Measurements from ENCODE around the gene PCDHB16.
"Not testable (repeated sequence)": the region's sequence is repeated elsewhere in the genome, so short reads cannot be mapped to it uniquely, and the experiment has no call there.

The PCDHB16 gene

GRCh38 chr5:141186897-141187512, 4.8 kb downstream of the PCDHB16 start, which contains the start of gene PCDHB9:
Gene PCDHB9 (plus strand): TSS chr5:141187161. CDS start chr5:141187319, 158 bp downstream.
- Histone ChIP-seq H4K20me1 (ENCODE audit: insufficient read depth, low read length) (no peaks in the 10 kb centered on the region), H3K9ac (ENCODE audit: low read length) (no peak within 1 kb of the TSS), H3K27me3 (ENCODE audit: low read depth, low read length) (no peaks in the 10 kb centered on the region), H3K27ac (ENCODE audit: low read length) (no peak within 1 kb of the TSS), H3K79me2 (ENCODE audit: low read length) (no peaks in the 10 kb centered on the region), H3K4me1 (ENCODE audit: low read length) (no peaks in the 10 kb centered on the region), H3K4me2 (ENCODE audit: low read length) (0 out of 2 replicates have a peak within 1 kb of the TSS, but pooled peaks have one; percentile 27), H3K36me3 (replicated peaks; ENCODE audit: low read depth, low read length) (no peaks in the 10 kb centered on the region), H3K9me3 (ENCODE audit: insufficient read depth, low read length) (no peaks in the 10 kb centered on the region), H2AFZ (ENCODE audit: low read depth, low read length) (peak within 1 kb of the TSS; percentile 77; the same call in 1 of the 2 replicates), H3K4me3 (ENCODE audit: low read length) (peak within 1 kb of the TSS; percentile 52; the same call in 1 of the 2 replicates)
- peak; percentile 58 for TF ChIP-seq CTCF (IDR thresholded peaks at IDR 0.05; ENCODE audit: low read depth, low read length)
- TF ChIP-seq EZH2phosphoT487 (IDR thresholded peaks at IDR 0.05; ENCODE audit: low read depth): no peak

GRCh38 chr5:141188682-141189081, 6.5 kb downstream of the PCDHB16 start:
- H3K27ac ChIP-seq (ENCODE audit: low read length); H4K20me1 ChIP-seq (ENCODE audit: insufficient read depth, low read length); H3K36me3 ChIP-seq (replicated peaks; ENCODE audit: low read depth, low read length); H3K4me1 ChIP-seq (ENCODE audit: low read length); H3K4me2 ChIP-seq (ENCODE audit: low read length); H2AFZ ChIP-seq (ENCODE audit: low read depth, low read length); H3K79me2 ChIP-seq (ENCODE audit: low read length); H3K27me3 ChIP-seq (ENCODE audit: low read depth, low read length); H3K9ac ChIP-seq (ENCODE audit: low read length); H3K4me3 ChIP-seq (ENCODE audit: low read length); H3K9me3 ChIP-seq (ENCODE audit: insufficient read depth, low read length): not testable (repeated sequence)

- not testable (repeated sequence) for H3K9ac ChIP-seq (ENCODE audit: low read length); H3K27ac ChIP-seq (ENCODE audit: low read length); H3K9me3 ChIP-seq (ENCODE audit: insufficient read depth, low read length); H3K4me1 ChIP-seq (ENCODE audit: low read length); H3K4me3 ChIP-seq (ENCODE audit: low read length); H3K79me2 ChIP-seq (ENCODE audit: low read length); H3K4me2 ChIP-seq (ENCODE audit: low read length); H4K20me1 ChIP-seq (ENCODE audit: insufficient read depth, low read length); H2AFZ ChIP-seq (ENCODE audit: low read depth, low read length); H3K36me3 ChIP-seq (replicated peaks; ENCODE audit: low read depth, low read length); H3K27me3 ChIP-seq (ENCODE audit: low read depth, low read length)
Measured at GRCh38 chr5:141189131-141189530, 6.9 kb downstream of the PCDHB16 start.

GRCh38 chr5:141192110-141192725, 10.0 kb downstream of the PCDHB16 start, which contains the start of gene PCDHB10:
Gene PCDHB10 (plus strand): TSS chr5:141192353. CDS start chr5:141192553, 200 bp downstream.
- no peak within 1 kb of the TSS for H3K9ac ChIP-seq (ENCODE audit: low read length)
- H3K4me2 ChIP-seq (ENCODE audit: low read length): no peak within 1 kb of the TSS
- H3K79me2 ChIP-seq (ENCODE audit: low read length): no peaks in the 10 kb centered on the region
- no peaks in the 10 kb centered on the region for H4K20me1 ChIP-seq (ENCODE audit: insufficient read depth, low read length)
- no peaks in the 10 kb centered on the region for H3K4me1 ChIP-seq (ENCODE audit: low read length)
- TF ChIP-seq CTCF (IDR thresholded peaks at IDR 0.05; ENCODE audit: low read depth, low read length) (peak; percentile 64), EZH2phosphoT487 (IDR thresholded peaks at IDR 0.05; ENCODE audit: low read depth) (no peak)
- H3K36me3 ChIP-seq (replicated peaks; ENCODE audit: low read depth, low read length): no peaks in the 10 kb centered on the region
- no peaks in the 10 kb centered on the region for H3K27me3 ChIP-seq (ENCODE audit: low read depth, low read length)
- no peak within 1 kb of the TSS for H2AFZ ChIP-seq (ENCODE audit: low read depth, low read length)
- H3K9me3 ChIP-seq (ENCODE audit: insufficient read depth, low read length): no peaks in the 10 kb centered on the region
- H3K27ac ChIP-seq (ENCODE audit: low read length): no peak within 1 kb of the TSS
- H3K4me3 ChIP-seq (ENCODE audit: low read length): no peak within 1 kb of the TSS

- not testable (repeated sequence) for H2AFZ ChIP-seq (ENCODE audit: low read depth, low read length); H3K36me3 ChIP-seq (replicated peaks; ENCODE audit: low read depth, low read length); H3K27me3 ChIP-seq (ENCODE audit: low read depth, low read length); H3K4me3 ChIP-seq (ENCODE audit: low read length); H3K27ac ChIP-seq (ENCODE audit: low read length); H3K4me2 ChIP-seq (ENCODE audit: low read length); H3K9me3 ChIP-seq (ENCODE audit: insufficient read depth, low read length); H3K9ac ChIP-seq (ENCODE audit: low read length); H3K79me2 ChIP-seq (ENCODE audit: low read length); H3K4me1 ChIP-seq (ENCODE audit: low read length); H4K20me1 ChIP-seq (ENCODE audit: insufficient read depth, low read length)
Measured at GRCh38 chr5:141194332-141194731, 12.1 kb downstream of the PCDHB16 start.

All from OCI-LY3 (cell line).